Ovary (tissue), 9 donors: ENCODE measurements around the gene ANKLE1. TPM values are rescaled to one million over a fixed set of nuclear protein-coding genes. Genes with fewer than 3 reads are reported as not detected.

Experiments used
- DNase-seq, 5 donors: peaks; one replicate each; pipeline ENCODE4 v3.0.0-alpha.2; 2019 to 2020
- H3K27ac ChIP-seq, 2 donors: fragments of 200-600 bp; one replicate each; pipeline versions ENCODE4 v1.5.1 to v1.8.0; 2019 to 2022
- H3K27me3 ChIP-seq: fragments of 200-600 bp; one replicate; pipeline ENCODE4 v1.8.0; 2022
- H3K36me3 ChIP-seq: fragments of 200-600 bp; sonication (generic); one replicate; pipeline ENCODE4 v1.5.1; 2019
- H3K4me1 ChIP-seq: one replicate; pipeline ENCODE4 v1.8.1; 2013; ENCODE audit warnings: mild to moderate bottlenecking, moderate library complexity; ENCODE audit not compliant: insufficient read depth
- H3K4me3 ChIP-seq: fragments of 200-600 bp; sonication (generic); one replicate; pipeline ENCODE4 v1.5.1; 2017
- H3K9me3 ChIP-seq, 2 donors: fragments of 200-600 bp in 1 of 2; sonication (generic) in 1 of 2; one replicate each; pipeline versions ENCODE4 v1.5.1 to v1.8.1; 2013 to 2019; ENCODE audit warnings: mild to moderate bottlenecking in 1 of 2, moderate library complexity in 1 of 2
- EP300 ChIP-seq: sonication (generic); formaldehyde crosslinking; IDR thresholded peaks from one replicate; pipeline ENCODE4 v1.6.1; 2017; ENCODE audit warnings: antibody characterized with exemption
- POLR2A ChIP-seq: fragments of 450-650 bp; IDR thresholded peaks from one replicate; pipeline ENCODE4 v1.6.1; 2017; ENCODE audit warnings: antibody characterized with exemption, mild to moderate bottlenecking, moderate library complexity
- WGBS, 3 donors: extraction: QIAGEN DNeasy Blood & Tissue Kit in 1 of 3; methylation state at CpG; one replicate each; pipeline versions ENCODE4 v1.1.5 to v1.1.7; 2013 to 2017; 5-methylcytosine and 5-hydroxymethylcytosine counted together
- intact Hi-C, 4 donors: fragments of 100-400 bp; cut with DNase I; formaldehyde crosslinking; loops; one replicate each; pipeline versions ENCODE4 v1.11.0 to v1.15.1; 2022 to 2023
- polyA plus RNA-seq, 2 donors: library from polyadenylated mRNA; stranded (reverse); fragments of 200-250 nt in 1 of 2; fragments of 350-450 nt in 1 of 2; fragmentation: Illumina TruSeq in 1 of 2; extraction: RNeasy Lipid Tissue Mini Kit (QIAGEN cat#74804) in 1 of 2; gene quantifications; one replicate each; pipeline ENCODE4 v1.2.3, GENCODE V29; 2013 to 2014
- total RNA-seq, 7 donors: library from RNA; depleted of rRNA in 2 of 7; stranded (reverse); fragments of >200 nt in 2 of 7; fragmentation: NEBNext Ultra II Directional in 3 of 7; extraction: Animal tissue kit (Norgen Biotek cat#: 25700) in 3 of 7; gene quantifications; one replicate each; pipeline versions ENCODE4 v1.1.0 to v1.2.4, GENCODE V29; 2016 to 2023
- TF ChIP-seq, protein P1 (sequence below), 3 donors: fragments of 450-650 bp in 2 of 3; fragments of 200-600 bp in 1 of 3; IDR thresholded peaks; one replicate each; pipeline versions ENCODE4 v1.5.1 to v1.8.0; 2016 to 2022; ENCODE audit warnings: antibody characterized with exemption in 3 of 3, mild to moderate bottlenecking in 1 of 3
- donor health status: DM: no; HTN: no; CAD: no; lungs with moderate emphysema.
- donor health status: DM: no; HTN: no; CAD: no.
- donor health status: Bipolar disorder and iron deficiency.
- donor health status: DM: yes; HTN: yes; CAD: no.
- donor health status: DM: no; HTN: no; CAD: no.
- donor health status: DM: yes; HTN: yes; CAD: no.

The ANKLE1 gene
- total and polyA plus RNA-seq, 9 donors, result 0.12 to 1.6 (median 0.81) TPM

GRCh38 chr19:17325133-17325532, 43.4 kb downstream of the ANKLE1 start:
- 91 to 94% (median 93%) methylated on average over 20 of the region's 20 CpGs for WGBS, 3 donors
- intact Hi-C loops, result no loop called here
- TF ChIP-seq EP300 (no peak), POLR2A (no peak)
- TF ChIP-seq, protein P1, sequence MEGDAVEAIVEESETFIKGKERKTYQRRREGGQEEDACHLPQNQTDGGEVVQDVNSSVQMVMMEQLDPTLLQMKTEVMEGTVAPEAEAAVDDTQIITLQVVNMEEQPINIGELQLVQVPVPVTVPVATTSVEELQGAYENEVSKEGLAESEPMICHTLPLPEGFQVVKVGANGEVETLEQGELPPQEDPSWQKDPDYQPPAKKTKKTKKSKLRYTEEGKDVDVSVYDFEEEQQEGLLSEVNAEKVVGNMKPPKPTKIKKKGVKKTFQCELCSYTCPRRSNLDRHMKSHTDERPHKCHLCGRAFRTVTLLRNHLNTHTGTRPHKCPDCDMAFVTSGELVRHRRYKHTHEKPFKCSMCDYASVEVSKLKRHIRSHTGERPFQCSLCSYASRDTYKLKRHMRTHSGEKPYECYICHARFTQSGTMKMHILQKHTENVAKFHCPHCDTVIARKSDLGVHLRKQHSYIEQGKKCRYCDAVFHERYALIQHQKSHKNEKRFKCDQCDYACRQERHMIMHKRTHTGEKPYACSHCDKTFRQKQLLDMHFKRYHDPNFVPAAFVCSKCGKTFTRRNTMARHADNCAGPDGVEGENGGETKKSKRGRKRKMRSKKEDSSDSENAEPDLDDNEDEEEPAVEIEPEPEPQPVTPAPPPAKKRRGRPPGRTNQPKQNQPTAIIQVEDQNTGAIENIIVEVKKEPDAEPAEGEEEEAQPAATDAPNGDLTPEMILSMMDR (IDR thresholded peaks at IDR 0.05), result no peak
- H3K9me3 ChIP-seq, result no peaks in the 10 kb centered on the region
- no peaks in the 10 kb centered on the region for H3K27me3 ChIP-seq
- H3K4me1 ChIP-seq, result peaks cover 4% of the 10 kb centered on the region
- no peak overlapping the region for H3K27ac ChIP-seq
- H3K36me3 ChIP-seq, result no peaks in the 10 kb centered on the region
- H3K4me3 ChIP-seq, result no peak overlapping the region
- DNase-seq, result no peak

GRCh38 chr19:17325881-17326594, 44.3 kb downstream of the ANKLE1 start:
- Histone ChIP-seq H3K4me3 (no peak overlapping the region), H3K36me3 (no peaks in the 10 kb centered on the region), H3K9me3 (no peaks in the 10 kb centered on the region), H3K27ac (no peak overlapping the region), H3K27me3 (no peaks in the 10 kb centered on the region), H3K4me1 (peaks cover 4% of the 10 kb centered on the region)
- no peak for TF ChIP-seq POLR2A
- TF ChIP-seq, protein P1 (IDR thresholded peaks at IDR 0.05), result no peak
- TF ChIP-seq EP300, result no peak
- 84 to 89% (median 88%) methylated on average over 17 of the region's 17 CpGs for WGBS, 3 donors
- intact Hi-C loops, result no loop called here
- no peak for DNase-seq

DNA sequence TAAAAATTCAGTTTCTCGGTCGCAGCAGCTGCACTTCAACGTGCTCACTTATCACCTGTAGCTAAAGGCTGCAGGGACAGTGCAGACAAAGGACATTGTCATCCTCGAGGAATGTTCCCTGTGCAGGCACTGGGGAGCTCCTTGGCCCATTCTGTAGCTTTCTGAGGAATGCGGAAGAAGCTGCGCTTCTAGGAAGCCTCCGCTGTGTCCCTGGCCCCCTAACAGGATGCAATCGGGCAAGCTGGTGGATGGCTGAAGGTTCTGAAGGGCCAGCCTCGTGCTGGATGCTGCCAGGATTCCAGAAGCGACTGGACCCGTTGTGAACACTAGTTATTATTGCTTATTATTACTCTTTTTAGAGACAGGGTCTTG, 44.9 kb downstream of the ANKLE1 start:
- Histone ChIP-seq H3K4me1 (peaks cover 4% of the 10 kb centered on the region), H3K27ac (no peak overlapping the region)
- WGBS, 3 donors, result 81 to 85% (median 85%) methylated on average over 11 of the region's 11 CpGs

GRCh38 chr19:17327068-17327653, 45.5 kb downstream of the ANKLE1 start:
- Histone ChIP-seq H3K27me3 (no peaks in the 10 kb centered on the region), H3K27ac (no peak overlapping the region), H3K4me1 (peaks cover 4% of the 10 kb centered on the region), H3K4me3 (no peak overlapping the region), H3K36me3 (no peaks in the 10 kb centered on the region), H3K9me3 (no peaks in the 10 kb centered on the region)
- TF ChIP-seq, protein P1 (IDR thresholded peaks at IDR 0.05), result no peak
- TF ChIP-seq POLR2A, result no peak
- no peak for TF ChIP-seq EP300
- WGBS, 3 donors, result 63 to 78% (median 66%) methylated on average over 14 to 27 of the region's 27 CpGs
- intact Hi-C loops, result no loop called here
- DNase-seq, result no peak

More for the DNA sequence above, 44.9 kb downstream of the ANKLE1 start:
- no peak for TF ChIP-seq POLR2A
- H3K4me3 ChIP-seq, result no peak overlapping the region
- no peaks in the 10 kb centered on the region for H3K36me3 ChIP-seq
- intact Hi-C loops, result no loop called here
- DNase-seq, result no peak
- no peaks in the 10 kb centered on the region for H3K27me3 ChIP-seq
- no peaks in the 10 kb centered on the region for H3K9me3 ChIP-seq
